ENCODE results near the gene ARHGAP18.

ARHGAP18 gene

DNA sequence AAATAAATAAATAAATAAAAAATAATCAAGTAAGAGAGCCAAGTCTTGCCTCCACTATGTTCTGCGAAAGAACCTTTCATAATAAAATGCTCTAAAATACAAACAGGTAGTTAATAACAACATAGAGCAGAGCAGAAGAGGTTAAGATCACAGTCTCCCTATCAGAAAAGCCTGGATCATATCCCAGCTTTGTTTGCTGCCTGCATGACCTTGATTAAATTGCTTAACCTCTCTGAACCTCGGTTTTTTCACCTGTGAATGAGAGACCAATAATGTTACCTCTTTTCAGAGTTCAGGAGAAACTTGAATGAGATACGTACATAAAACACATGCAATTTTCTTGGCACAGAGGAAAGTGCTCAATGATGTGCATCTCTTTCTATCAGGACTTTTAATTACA lies 44.4 kb downstream of the ARHGAP18 start:
- DNase-seq: no peak

- no peak for DNase-seq
Observed at GRCh38 chr6:129663531-129663930, 46.4 kb downstream of the ARHGAP18 start.

GRCh38 chr6:129662980-129663431 lies 47.0 kb downstream of the ARHGAP18 start:
- DNase-seq: no peak

- no peak for DNase-seq
Observed at GRCh38 chr6:129662406-129662766, 47.6 kb downstream of the ARHGAP18 start.

DNA sequence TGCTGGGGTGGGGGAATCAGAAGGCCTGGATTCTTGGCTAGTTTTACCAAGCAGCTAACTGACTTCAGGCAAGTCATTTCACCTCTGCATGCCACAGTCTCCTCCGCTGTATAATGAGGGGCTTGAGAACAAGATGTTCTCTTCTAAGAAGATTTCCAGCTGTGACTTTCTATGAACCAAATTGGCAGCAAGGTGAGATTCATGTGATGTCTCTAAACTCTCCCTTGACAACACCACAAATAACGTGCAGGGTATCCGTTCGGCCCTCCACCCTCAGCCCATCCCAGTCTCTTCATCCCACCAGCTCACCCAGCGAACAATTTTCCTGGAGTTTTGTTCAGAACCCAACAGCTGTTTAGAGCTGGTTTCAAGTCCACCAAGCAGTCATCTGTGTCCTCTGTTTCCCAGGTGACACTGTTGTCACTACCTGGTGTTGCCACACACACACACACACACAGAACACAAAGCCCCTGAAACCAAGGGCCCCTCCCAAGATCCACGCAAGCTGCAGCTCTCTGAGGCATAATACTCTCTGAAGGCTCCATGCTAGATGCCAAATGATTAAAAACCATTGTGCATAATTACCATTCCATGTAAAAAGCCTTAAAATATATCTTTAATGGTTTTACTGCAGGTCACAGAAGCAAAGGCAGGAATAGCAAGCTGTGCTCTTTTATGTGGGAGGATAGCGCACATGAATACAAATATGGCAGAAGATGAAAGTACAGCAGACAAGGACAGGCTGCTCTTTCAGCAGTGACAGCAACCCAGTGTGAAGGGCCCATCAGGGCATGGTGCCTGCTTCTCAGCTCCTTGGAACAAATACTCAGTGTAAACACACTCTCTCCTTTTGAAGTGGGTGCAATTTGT lies 48.2 kb downstream of the ARHGAP18 start:
- DNase-seq: no peak

DNA sequence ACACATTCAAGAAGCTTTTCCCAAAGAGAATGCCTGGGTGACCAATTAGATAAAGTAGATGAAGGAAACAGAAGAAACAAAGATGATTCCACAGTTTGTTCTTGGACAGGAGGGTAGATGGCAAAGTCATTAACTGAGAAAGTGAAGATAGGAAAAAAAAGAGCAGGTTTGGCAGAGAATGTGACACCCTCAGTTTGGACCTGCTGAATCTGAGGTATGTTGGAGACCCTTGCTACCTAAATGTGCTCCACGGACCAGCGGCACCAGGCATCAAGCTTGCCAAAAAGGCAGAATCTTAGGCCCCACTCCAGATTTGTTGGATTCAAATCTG lies 49.7 kb downstream of the ARHGAP18 start:
- DNase-seq: no peak

- no peak for DNase-seq
Observed at GRCh38 chr6:129659590-129660345, 50.2 kb downstream of the ARHGAP18 start.

DNA sequence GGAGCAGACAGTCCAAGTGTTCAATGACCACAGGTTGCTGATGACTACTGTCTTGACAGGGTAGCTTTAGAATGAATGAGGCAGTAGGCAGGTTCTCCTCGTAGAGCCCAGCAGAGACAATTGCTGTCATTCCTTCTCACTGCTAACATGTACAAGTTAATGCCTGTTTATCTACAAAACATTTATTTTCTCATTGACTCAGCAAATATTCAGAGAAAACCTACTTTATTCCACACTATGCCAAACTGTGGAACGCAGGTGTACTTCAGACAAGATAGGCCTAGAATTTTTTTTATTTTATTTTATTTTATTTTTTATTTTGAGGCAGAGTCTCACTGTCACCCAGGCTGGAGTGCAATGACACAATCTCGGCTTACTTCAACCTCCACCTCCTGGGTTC lies 50.8 kb downstream of the ARHGAP18 start:
- no peak for DNase-seq

GRCh38 chr6:129657483-129657882 lies 52.5 kb downstream of the ARHGAP18 start:
- DNase-seq: no peak

DNA sequence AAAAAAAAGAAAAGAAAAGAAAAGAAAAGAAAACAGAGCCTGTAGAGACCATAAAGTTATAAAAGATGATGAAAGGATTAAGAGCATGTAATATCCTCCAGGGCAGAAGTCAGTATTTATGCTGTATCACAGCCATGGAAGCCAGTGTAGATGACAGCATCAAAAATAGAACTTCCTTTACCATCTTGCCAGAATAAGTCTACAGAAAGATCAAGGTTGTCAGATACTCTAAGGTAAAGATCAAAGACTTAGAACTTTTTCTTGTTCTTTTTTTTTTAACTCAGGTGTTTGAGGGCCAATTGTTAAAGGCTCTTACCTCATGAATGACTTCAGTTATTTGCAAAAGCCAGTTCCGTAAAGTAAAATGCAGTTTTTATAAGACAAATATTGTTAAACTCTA lies 54.6 kb downstream of the ARHGAP18 start:
- DNase-seq: no peak

- DNase-seq: no peak
Observed at GRCh38 chr6:129653746-129654145, 56.2 kb downstream of the ARHGAP18 start.

GRCh38 chr6:129653229-129653628 lies 56.7 kb downstream of the ARHGAP18 start:
- no peak for DNase-seq

GRCh38 chr6:129651291-129651691 lies 58.7 kb downstream of the ARHGAP18 start:
- no peak for DNase-seq

GRCh38 chr6:129648819-129649491 lies 61.0 kb downstream of the ARHGAP18 start:
- DNase-seq: no peak

GRCh38 chr6:129647044-129647443 lies 62.9 kb downstream of the ARHGAP18 start:
- DNase-seq: no peak

DNA sequence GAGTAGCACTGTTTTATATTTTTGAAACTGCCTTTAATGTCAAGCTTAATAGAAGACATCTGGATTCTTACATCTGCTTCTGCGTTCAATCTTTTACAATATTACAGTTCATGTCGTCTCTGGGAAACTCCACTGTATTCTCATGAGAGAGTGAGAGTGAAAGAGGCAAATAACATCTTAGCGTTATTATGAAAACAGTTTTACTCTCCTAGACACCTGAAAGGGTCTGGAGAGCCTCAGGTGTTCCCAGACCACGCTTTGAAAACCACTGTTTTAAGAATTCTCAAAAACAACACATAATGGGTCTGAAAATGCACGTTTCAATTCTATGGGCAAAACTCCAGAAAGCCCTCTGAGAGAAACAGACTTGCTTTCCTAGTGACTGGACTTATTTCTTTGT lies 63.3 kb downstream of the ARHGAP18 start:
- no peak for DNase-seq

GRCh38 chr6:129645830-129646579 lies 64.0 kb downstream of the ARHGAP18 start:
- no peak for DNase-seq

GRCh38 chr6:129645106-129645829 lies 64.7 kb downstream of the ARHGAP18 start:
- no peak for DNase-seq

DNA sequence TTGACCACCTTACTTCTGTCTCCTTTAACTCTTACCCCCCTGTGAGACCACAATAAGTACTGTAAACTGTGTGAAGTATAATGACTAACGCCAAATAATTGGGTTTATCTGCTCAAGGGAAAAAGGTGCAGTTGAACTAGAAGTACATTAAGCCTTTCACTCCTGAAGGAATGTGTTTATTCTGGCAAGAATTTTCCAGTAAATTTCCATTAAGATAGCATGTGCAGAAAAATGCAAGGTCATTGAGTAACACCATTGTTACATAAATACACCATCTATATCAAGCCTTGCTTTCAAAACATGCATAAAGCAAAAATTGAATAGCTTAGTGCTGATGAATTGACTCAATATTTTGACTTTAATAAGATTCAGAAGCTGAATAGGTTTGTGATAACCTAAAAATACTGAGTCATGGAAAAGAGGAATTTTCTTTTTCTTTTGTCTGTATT lies 65.4 kb downstream of the ARHGAP18 start:
- DNase-seq: no peak

DNA sequence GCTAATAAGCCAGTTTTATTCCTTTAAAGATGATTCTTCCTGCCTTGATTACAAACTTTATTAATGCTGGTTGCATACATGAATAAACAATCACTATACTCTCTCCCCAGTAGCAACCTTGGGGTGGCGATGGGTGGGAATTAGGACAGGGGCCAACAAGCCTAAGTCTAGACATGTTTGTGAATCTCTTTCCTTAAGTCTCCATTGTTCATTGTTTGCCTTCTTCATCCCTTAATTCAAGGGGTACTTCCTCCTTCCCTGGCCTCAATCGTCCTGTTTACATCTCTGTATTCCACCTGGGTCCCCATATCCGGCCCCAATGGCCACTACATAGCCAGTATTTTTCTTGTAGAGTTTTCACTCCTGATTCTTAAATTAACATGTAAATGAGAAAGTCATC lies 66.0 kb downstream of the ARHGAP18 start:
- no peak for DNase-seq

- no peak for DNase-seq
Observed at GRCh38 chr6:129643176-129643575, 66.8 kb downstream of the ARHGAP18 start.

GRCh38 chr6:129642322-129642721 lies 67.7 kb downstream of the ARHGAP18 start:
- DNase-seq: no peak

Data from SIG-M5 (cell line).